Calu3 (cell line): Measurements from ENCODE around the gene CYP3A5. TPM values are rescaled to one million over a fixed set of nuclear protein-coding genes. Genes with fewer than 3 reads are reported as not detected.

ENCODE experiments used
- BruUV-seq: library from RNA; stranded (reverse); fragments of 400-500 nt; replicated peaks from 2 replicates; lab custom pipeline; 2021; lab: Mats Ljungman, UMichigan
- CTCF ChIA-PET: fragments of 300-600 bp; sonication (Branson Sonifier 250); formaldehyde crosslinking; loops from one replicate; lab custom pipeline; 2022; ENCODE audit warnings: antibody characterized with exemption; lab: Charles Lee
- DNase-seq: peaks from one replicate; pipeline ENCODE4 v3.0.0; 2022
- H3K27ac Mint-ChIP-seq: one replicate; pipeline ENCODE4 v1.8.0; 2022; ENCODE audit warnings: mixed read lengths; ENCODE audit not compliant: unreplicated experiment
- H3K27me3 Mint-ChIP-seq: one replicate; pipeline ENCODE4 v1.8.0; 2022; ENCODE audit warnings: mixed read lengths; ENCODE audit not compliant: unreplicated experiment
- H3K36me3 Mint-ChIP-seq: one replicate; pipeline ENCODE4 v1.8.0; 2022; ENCODE audit warnings: mild to moderate bottlenecking, moderate library complexity, mixed read lengths; ENCODE audit not compliant: insufficient read depth, unreplicated experiment
- H3K4me1 Mint-ChIP-seq: one replicate; pipeline ENCODE4 v1.8.0; 2022; ENCODE audit warnings: mild to moderate bottlenecking, low read depth, mixed read lengths; ENCODE audit not compliant: unreplicated experiment
- H3K4me3 Mint-ChIP-seq: one replicate; pipeline ENCODE4 v1.8.0; 2022; ENCODE audit warnings: mild to moderate bottlenecking, low read depth, moderate library complexity, mixed read lengths; ENCODE audit not compliant: unreplicated experiment
- H3K9me3 Mint-ChIP-seq: one replicate; pipeline ENCODE4 v1.8.0; 2022; ENCODE audit warnings: low read depth, mixed read lengths; ENCODE audit not compliant: unreplicated experiment
- CTCF ChIP-seq: fragments of 200-600 bp; IDR thresholded peaks from one replicate; pipeline ENCODE4 v1.8.0; 2022; ENCODE audit warnings: antibody characterized with exemption; ENCODE audit not compliant: unreplicated experiment
- intact Hi-C: fragments of 100-400 bp; cut with micrococcal nuclease; formaldehyde crosslinking; loops from one replicate; pipeline ENCODE4 v1.10.0; 2022; ENCODE audit not compliant: unreplicated experiment
- total RNA-seq: library from RNA; stranded (reverse); gene quantifications from 2 replicates; pipeline ENCODE4 v1.2.3, GENCODE V29; 2022

Gene CYP3A5
- total RNA-seq, 1 experiment from 2014 or later, result 44.9 TPM

GRCh38 chr7:99719996-99720769 lies 40.4 kb upstream of the CYP3A5 start:
- CTCF ChIA-PET, result interaction anchor here (1.0 kb wide), 1 partner anchor 9 kb away, joined by 3 read pairs; no protein-coding TSS in a partner anchor
- Mint-ChIP-seq H3K27ac (peak overlapping the region; percentile 44), H3K36me3 (no peaks in the 10 kb centered on the region), H3K4me1 (peaks cover 17% of the 10 kb centered on the region), H3K27me3 (no peaks in the 10 kb centered on the region), H3K9me3 (peaks cover 2% of the 10 kb centered on the region), H3K4me3 (peak overlapping the region; percentile 22)
- no TSS peak for BruUV-seq
- intact Hi-C loops, result no loop called here
- DNase-seq, result peak; percentile 11
- TF ChIP-seq CTCF, result no peak

GRCh38 chr7:99713995-99714570 lies 34.3 kb upstream of the CYP3A5 start:
- Mint-ChIP-seq H3K9me3 (peaks cover 2% of the 10 kb centered on the region), H3K4me3 (no peak overlapping the region), H3K4me1 (peaks cover 25% of the 10 kb centered on the region), H3K27ac (no peak overlapping the region), H3K36me3 (no peaks in the 10 kb centered on the region), H3K27me3 (no peaks in the 10 kb centered on the region)
- BruUV-seq, result no TSS peak
- CTCF ChIA-PET, result no interaction called here
- no peak for TF ChIP-seq CTCF
- intact Hi-C loops, result loop anchor here (5.0 kb wide), 1 partner anchor 123 kb away; no protein-coding TSS in a partner anchor
- no peak for DNase-seq

GRCh38 chr7:99709838-99710578 lies 30.2 kb upstream of the CYP3A5 start:
- intact Hi-C loops, result loop anchor here (5.0 kb wide), 1 partner anchor 127 kb away; no protein-coding TSS in a partner anchor
- H3K36me3 Mint-ChIP-seq, result no peaks in the 10 kb centered on the region
- H3K27me3 Mint-ChIP-seq, result no peaks in the 10 kb centered on the region
- BruUV-seq, result no TSS peak
- no peaks in the 10 kb centered on the region for H3K9me3 Mint-ChIP-seq
- no peak for TF ChIP-seq CTCF
- peaks cover 18% of the 10 kb centered on the region for H3K4me1 Mint-ChIP-seq
- no peak overlapping the region for H3K27ac Mint-ChIP-seq
- CTCF ChIA-PET, result no interaction called here
- no peak overlapping the region for H3K4me3 Mint-ChIP-seq
- DNase-seq, result no peak

GRCh38 chr7:99709260-99709659 lies 29.5 kb upstream of the CYP3A5 start:
- CTCF ChIA-PET, result no interaction called here
- TF ChIP-seq CTCF, result no peak
- Mint-ChIP-seq H3K9me3 (no peaks in the 10 kb centered on the region), H3K27ac (no peak overlapping the region), H3K4me3 (no peak overlapping the region), H3K4me1 (peaks cover 10% of the 10 kb centered on the region), H3K36me3 (no peaks in the 10 kb centered on the region), H3K27me3 (no peaks in the 10 kb centered on the region)
- intact Hi-C loops, result no loop called here
- no peak for DNase-seq
- BruUV-seq, result no TSS peak
